GM04503 (cell line): ENCODE data around the gene LILRA6.
"Not testable (repeated sequence)": the region's sequence is repeated elsewhere in the genome, so short reads cannot be mapped to it uniquely, and the experiment has no call there.

ENCODE experiments used
- DNase-seq: peaks from one replicate; pipeline ENCODE4 v3.0.0-alpha.2; 2012; ENCODE audit warnings: low read depth

LILRA6 gene

DNA sequence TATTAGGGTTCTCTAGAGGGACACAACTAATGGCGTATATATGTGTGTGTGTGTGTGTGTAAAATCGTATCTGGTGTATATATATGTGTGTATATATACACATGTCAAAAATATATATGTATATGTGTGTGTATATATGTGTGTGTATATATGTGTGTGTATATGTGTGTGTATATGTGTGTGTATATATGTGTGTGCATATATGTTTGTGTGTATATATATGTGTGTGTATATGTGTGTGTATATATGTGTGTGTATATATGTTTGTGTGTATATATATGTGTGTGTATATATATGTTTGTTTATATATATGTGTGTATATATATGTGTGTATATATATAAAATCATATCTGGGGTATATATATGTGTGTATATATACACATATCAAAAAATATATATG is 19.9 kb upstream of the LILRA6 start:
- DNase-seq = no peak

DNA sequence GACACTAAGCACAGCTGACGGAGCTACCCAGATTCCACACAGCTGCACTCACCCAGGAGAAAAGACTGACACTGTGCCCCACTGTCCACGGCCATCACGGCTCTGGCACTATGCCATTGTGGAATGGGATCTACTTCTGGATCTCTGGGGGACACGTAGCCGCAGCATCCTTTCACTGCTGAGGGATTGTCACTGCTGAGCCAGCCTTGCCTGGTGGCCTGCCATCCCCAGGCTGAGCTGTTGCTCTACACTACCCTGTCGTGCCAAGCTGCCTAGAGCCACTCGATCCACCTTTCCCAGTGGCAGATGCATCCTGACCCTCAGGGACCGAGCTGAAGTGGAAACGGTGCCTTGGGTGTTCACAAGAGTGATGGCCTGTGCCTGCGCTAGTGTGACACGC is 19.5 kb upstream of the LILRA6 start:
- no peak for DNase-seq

DNA sequence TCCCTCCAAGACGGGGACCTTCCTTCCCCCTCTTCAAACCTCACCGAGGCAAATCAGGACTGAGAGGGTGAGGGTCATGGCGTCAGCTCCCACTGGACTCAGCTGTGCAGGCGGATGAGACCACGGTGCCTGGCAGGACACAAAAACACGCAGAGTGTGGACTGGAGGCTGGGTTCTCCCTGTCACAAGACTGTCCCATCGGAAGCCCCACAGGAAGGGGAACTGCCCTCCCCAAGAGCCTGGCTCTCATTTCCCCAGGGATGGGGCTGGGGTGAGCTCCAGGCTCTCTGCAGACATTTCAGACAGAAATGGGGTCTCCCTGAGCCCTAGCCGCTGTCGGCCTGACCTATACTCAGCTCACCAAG is 14.5 kb upstream of the LILRA6 start, which contains the start of gene LILRB5:
Gene LILRB5 (minus strand): TSS at position 158 of the 365 bp plus-strand sequence. CDS start 80 bp downstream, at position 78.
- DNase-seq = no peak

DNA sequence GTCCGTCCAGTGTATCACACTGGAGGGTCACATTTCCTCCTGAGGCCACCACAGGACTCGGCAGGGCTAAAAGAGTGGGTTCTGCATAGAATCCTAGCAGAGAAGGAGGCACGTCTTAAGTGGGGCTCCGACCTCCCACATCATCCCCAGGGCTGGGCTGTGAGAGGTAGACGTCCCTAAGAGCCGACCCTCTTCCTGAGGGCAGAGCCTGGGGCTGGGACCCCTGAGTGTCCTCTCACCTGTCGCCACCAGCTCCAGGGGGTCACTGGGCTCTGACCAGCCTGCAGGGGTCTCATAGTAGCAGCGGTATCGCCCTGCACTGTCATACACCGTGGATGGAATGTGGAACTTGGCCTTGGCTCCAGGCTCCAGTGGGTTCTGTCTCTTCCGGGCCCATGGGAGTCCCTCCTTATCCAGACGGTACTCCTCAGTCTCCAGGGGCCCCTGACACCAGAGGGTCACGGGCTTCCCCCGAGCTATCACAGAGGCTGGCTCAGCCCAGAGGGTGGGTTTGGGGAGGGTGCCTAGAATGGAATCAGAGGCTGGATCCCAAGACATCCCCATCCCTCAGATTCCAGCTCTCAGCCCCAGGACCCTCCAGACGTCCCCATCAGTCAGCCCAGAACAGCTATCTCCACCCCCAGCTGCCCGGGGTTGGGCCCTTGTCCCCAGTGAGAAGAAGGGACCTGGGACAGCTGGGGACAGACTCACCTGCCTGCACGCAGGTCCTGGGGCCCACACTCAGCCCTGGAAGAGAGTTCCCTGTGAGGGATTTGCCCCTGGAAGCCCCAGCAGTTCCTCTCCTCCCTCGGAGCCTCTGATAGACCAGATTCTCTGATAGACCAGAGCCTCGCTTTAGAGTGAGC is 13.9 kb upstream of the LILRA6 start:
- no peak for DNase-seq

DNA sequence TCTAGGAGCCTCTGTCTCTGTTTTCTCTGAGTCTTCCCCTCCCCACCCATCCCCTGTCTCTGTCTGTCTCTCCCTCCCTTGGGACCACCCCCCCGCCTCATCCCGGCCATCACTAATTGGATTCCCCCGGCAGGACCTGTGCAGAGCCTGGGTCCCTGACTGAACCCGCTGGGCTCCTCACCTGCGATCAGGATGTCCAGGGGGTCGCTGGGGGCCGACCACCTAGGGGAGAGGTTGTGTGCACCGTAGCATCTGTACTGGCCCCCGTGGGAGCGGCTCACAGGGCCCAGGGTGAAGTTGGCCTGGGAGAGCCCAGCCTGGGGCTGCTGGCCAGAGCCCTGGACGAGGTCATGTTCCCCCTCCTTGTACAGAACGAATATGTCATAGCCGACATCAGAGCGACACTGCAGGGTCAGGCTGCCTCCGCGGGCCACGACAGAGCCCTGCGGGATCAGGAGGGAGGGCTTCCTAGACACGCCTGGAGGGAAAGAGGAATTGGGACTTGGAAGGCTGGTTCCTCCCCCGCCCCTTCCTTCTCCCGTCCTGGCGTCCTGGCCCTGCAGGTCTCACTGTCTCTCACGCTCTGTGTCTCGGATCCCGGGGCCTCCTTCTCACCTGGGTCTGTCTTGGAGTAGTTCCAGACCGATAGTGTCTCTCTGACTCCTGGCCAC is 12.7 kb upstream of the LILRA6 start:
- DNase-seq = no peak

DNA sequence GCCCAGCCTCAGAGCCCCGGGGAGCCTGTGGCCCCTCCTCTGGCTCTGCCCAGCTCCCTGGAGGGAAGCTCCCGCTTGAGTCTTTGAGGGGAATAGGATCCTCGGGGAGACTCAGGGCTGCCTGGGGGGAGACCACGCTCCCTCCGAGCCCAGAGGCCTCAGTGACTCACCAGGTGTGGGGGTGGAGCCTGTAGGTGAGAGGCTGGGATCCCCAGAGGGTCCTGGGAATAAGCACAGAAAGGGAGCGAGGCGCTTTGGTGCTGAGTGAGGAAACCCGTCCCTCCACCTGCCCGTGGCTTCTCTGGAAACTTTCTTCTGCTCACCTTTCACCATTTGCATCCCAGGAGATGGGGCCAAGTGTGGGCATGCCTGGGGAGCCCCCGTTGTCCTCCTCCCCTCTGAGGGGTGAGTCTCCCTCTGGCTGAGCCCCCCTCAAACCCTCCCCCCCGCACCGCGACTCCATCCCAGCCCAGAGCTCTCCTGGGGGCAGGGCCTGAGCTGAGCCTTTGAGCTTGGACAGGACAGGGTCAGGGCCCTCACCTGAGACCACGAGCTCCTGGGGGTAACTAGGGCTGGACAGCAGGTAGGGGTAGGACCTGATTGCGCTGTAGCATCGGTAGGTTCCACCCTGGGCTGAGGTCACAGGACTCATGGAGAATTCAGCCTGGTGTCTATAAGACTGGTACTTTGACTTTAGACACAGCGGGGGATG is 11.8 kb upstream of the LILRA6 start:
- DNase-seq = no peak

DNA sequence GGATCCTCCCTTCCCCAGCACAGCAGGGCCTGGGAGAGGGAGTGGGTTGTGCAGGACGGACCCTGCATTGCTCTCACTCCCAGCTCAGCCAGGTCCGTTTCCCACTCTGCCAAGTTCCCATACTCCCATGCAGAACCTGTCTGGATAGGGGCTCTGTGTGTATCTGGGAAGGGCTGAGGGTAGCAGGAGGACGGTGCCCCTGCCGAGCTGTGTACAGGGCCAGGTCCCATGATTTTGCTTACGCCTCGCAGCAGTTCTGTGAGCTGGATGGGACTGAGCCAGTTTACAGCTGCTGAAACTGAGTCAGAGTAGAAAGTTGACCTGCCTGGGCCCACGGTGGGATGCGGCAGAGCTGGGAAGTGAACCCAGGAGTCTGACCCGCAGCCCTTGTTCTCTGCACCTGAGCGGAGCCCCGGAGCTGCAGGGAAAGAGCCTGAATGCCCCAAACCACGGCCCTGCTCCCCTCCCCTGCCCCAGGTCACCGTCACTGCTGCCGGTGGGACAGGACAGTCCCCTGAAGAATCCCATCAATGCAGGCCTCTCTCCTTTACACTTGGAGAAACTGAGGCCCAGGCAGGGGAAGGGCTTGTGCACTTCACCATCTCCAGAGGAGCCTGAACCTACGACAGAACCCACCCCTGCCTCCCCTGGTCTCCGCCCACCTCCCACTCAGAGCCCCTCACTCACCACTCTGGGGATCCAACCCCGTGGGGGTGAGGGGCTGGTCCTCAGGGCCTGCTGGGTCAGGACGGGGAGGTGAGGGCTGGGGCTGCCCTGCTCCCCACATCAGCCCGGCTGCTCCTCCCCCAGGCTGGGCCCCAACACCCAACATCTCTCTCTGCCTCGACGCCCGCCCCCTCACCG is 11.0 kb upstream of the LILRA6 start:
- no peak for DNase-seq

DNA sequence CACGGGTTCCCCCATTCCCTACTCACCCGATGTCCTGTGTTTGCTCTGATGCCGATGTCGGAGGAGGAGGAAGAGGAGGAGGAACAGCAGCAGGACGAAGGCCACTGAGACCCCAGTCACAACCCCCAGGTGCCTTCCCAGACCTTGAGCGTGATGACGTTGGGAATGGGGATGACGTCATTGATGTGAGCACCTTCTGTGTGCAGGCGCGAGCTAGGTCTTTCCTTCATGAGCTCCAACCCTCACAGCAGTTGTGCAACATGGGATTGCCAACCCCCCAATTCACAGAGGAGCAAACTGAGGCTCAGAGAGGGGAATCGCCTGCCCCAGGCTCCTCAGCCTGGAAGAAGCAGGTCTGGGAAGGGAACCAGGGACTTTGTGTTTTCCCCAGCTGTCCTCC is 10.3 kb upstream of the LILRA6 start:
- no peak for DNase-seq

DNA sequence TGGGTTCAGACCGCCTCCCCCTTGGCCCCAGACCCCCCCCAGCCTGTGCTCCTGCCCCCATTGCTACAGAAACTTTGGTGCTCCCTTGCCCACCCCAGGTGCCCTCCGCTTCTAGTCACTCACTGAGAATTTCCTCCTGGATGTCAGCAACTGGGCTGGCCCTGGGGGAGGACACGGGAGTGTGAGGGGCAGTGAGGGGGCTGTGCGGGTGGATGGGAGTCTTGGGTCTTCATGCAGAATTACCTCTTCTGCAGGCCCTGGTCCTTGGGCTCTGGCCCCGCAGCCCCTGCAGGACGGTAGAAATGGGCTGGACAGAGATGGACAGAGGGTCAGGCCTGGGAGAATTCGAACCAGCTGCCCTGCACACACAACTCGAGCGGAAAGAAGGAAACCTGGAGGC is 9.7 kb upstream of the LILRA6 start:
- DNase-seq = no peak

DNA sequence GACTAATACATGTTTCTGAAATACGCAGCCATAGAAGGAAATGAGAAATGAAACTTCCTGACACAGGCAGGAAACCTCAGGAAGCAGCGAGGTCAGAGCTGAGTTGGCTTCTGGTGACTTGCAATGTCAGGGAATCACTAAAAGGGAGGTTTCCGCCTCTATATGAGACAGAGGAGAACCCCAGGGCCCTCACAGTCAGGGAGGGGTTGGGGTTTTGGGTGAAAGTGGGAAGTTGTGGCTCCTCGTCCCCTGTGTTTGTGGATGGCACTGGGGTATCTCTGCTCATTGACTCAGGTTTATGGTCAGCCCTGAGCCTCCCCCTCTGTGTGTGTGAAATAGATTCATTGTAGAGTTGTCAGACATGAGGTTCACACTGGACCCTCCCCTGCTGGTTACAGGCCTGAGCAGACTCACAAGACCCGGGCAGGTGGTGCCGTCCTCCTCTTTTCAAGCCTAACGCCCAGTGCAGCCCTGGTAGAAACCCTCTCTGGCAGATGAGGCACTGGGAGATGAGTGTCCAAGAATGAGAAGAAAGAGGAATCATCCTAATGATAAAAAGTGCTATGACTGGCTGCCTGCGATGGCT is 5.5 kb upstream of the LILRA6 start:
- DNase-seq = no peak

DNA sequence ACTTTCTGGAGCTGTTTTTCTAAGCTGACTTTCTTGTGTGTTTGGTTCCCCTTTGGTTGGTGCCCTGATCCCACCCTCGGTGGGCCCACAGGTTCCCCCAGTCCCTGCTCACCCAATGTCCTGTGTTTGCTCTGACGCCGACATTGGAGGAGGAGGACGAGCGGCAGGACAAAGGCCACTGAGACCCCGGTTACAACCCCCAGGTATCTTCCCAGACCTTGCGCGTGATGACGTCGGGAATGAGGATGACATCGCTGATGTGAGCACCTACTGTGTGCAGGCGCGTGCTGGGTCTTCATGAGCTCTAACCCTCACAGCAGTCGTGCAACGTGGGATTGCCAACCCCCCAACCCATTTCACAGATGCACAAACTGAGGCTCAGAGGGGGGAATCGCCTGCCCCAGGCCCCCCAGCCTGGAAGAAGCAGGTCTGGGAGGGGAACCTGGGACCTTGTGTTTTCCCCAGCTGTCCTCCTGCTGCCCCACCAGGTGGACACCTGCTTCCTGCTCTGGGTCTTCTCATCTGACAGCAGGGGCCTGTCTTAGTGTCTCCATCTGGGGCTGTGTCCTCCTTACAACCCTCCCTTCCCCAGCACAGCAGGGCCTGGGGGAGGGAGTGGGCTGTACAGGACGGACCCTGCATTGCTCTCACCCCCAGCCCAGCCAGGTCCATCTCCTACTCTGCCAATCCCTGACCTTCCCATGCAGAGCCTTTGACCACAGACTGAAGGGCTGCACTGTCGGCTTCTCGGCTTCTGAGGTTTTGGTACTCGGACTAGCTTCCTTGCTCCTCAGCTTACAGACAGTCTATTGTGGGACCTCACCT is 4.7 kb upstream of the LILRA6 start:
- no peak for DNase-seq

DNA sequence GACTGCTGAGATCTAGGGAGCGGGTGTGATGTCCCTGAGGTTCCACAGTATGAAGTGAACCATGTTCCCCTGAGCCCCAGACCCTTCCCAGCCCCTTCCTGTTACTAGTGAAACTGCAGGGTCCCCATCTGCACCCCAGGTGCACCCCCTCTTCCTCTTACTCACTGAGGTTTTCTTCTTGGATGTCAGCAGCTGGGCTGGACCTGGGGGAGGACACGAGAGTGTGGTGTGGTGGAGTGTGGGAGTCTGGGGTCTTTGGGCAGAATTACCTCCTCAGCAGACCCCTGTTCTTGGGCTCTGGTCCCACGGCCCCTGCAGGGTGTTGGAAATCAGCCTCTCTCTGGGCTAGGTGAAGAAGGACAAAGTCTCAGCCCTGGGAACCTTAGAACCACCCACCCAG is 3.3 kb upstream of the LILRA6 start:
- no peak for DNase-seq

DNA sequence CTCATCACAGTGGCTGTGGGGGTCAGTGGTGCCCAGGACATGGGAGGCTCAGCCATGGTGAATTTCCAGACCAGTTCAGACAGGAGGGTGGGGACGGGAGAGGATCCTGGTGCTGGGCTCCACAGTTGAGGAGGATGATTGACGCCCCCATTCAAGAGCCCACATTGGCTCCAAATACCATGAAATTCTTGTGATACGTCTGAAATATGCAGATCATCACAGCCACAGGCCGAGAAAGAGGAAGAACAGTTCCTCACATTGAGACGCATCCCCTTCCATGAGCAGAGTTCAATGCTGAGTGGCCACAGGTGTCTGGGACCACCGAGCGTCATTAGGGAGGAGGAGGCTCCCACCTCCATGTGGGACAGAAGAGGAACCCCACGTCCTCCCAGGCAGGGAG is 1.2 kb upstream of the LILRA6 start:
- DNase-seq = not testable (repeated sequence)

DNA sequence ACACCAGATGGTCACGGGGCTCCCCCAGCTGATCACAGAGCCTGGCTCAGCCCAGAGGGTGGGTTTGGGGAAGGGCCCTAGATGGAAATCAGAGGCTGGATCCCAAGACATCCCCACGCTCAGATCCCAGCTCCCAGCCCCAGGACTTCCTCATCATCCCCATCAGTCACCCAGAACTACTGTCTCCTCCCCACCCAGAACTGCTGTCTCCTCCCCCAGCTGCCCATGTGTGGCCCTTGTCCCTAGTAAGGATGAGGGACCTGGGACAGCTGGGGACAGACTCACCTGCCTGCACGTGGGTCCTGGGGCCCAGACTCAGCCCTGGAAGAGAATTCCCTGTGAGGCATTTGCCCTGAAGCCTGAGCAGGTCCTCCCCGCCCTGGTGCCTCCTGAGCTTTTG is 356 bp downstream of the LILRA6 start:
- not testable (repeated sequence) for DNase-seq

DNA sequence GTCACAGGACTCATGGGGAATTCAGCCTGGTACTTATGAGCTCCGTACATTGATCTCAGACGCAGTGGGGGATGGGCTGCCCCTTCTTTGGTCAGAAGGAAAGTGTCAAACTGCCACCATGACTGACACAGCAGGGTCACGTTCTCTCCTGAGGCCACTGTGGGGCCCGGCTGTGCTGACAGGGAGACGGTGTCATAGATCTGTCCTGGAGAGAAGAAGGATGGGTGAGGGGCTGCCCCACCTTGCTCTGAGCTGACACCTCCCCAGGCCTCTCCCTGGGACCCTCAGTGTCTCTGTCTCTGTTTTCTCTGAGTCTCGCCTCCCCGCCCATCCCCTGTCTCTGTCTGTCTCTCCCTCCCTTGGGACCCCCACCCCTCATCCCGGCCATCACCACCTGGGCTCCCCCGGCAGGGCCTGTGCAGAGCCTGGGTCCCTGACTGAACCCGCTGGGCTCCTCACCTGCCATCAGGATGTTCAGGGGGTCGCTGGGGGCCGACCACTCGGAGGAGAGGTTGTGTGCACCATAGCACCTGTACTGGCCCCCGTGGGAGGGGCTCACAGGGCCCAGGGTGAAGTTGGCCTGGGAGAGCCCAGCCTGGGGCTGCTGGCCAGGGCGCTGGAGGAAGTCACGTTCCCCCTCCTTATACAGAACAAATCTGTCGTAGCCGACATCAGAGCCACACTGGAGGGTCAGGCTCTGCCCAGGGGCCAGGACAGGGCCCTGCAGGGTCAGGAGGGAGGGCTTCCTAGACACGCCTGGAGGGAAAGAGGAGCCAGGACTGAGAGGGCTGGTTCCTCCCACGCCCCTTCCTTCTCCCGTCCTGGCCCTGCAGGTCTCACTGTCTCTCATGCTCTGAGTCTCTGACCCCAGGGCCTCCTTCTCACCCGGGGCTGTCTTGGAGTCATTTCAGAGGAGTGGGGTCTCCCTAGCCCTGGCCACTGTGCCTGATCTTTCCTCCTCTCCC is 1.9 kb downstream of the LILRA6 start:
- DNase-seq = not testable (repeated sequence)

DNA sequence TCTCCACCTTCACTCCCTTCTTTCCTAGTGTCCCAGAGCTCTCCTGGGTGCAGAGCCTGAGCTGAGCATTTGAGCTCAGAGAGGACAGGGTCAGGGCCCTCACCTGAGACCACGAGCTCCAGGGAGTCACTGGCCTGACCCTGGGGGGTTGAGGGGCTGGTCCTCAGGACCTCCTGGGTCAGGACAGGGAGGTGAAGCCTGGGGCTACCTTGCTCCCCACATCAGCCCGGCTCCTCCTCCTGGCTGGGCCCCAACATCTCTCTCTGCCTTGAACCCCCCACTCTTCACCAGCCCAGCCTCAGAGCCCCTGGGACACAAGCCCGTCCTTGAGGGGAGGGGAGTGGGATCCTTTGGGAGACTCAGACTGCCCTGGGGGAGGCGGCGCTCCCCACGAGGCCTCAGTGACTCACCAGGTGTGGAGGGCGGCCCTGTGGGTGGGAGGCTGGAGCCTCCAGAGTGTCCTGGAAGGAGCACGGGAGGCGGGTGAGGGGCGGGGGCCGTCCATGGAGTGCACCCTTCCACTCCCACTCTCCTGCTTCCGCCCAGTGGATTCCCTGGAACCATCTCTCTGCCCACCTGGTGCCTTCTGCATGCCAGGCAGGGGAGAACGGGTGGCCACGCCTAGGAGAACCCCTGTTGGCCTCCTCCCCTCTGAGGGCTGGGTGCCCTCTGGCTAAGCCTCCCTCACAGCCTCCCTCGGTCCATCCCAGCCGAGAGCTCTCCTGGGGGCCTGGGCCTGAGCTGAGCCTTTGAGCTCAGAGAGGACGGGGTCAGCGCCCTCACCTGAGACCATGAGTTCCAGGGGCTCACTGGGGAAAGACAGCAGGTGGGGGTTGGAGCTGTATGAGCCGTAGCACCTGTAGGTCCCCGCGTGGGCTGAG is 2.9 kb downstream of the LILRA6 start:
- DNase-seq = not testable (repeated sequence)

DNA sequence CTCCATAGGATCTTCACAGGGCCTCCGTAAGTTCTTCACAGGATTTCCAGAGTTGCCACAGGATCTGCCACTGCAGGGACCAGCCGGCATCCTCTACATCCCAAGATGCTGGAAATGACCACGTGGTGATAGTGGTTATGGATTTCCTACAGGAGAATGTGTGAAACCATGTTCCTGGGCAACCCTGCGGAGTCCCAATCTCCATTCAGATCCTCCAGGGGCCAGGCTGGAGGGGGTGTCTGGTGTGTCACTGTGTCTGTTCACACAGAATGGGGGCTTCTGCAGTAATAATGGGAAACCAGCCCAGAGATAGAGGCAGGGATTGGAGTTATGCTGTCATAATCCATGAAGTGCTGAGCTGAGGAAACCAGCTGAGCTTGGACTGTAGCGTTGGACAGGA is 8.6 kb downstream of the LILRA6 start:
- DNase-seq = no peak
